GM21529 (cell line): ENCODE results near the gene SF3B5.
"Not testable (repeated sequence)": the region's sequence is repeated elsewhere in the genome, so short reads cannot be mapped to it uniquely, and the experiment has no call there.

Experiments
- ATAC-seq: cut with Tn5 transposase; IDR thresholded peaks from one replicate; pipeline ENCODE4 v1.9.1; 2021; ENCODE audit not compliant: unreplicated experiment

The SF3B5 gene

GRCh38 chr6:144064402-144065212 is 30.8 kb downstream of the SF3B5 start:
- ATAC-seq: peak; percentile 23

- ATAC-seq: peak; percentile 77
These were observed 31.5 kb downstream of the SF3B5 start for GRCh38 chr6:144063744-144064401.

- ATAC-seq: peak; percentile 3
These were observed 32.1 kb downstream of the SF3B5 start for GRCh38 chr6:144063246-144063743.

- ATAC-seq: no peak
These were observed 32.6 kb downstream of the SF3B5 start for GRCh38 chr6:144062786-144063185.

GRCh38 chr6:144059139-144059538 is 36.2 kb downstream of the SF3B5 start:
- ATAC-seq: no peak

- ATAC-seq: peak; percentile 80
These were observed 40.0 kb downstream of the SF3B5 start for GRCh38 chr6:144055121-144055931.

- ATAC-seq: no peak
These were observed 41.8 kb downstream of the SF3B5 start for GRCh38 chr6:144053601-144054000.

- no peak for ATAC-seq
These were observed 42.9 kb downstream of the SF3B5 start for GRCh38 chr6:144052488-144052887.

GRCh38 chr6:144049386-144049785 is 46.0 kb downstream of the SF3B5 start:
- no peak for ATAC-seq

GRCh38 chr6:144047688-144048087 is 47.7 kb downstream of the SF3B5 start:
- no peak for ATAC-seq

- not testable (repeated sequence) for ATAC-seq
These were observed 48.7 kb downstream of the SF3B5 start for GRCh38 chr6:144046672-144047071.

GRCh38 chr6:144044989-144045388 is 50.4 kb downstream of the SF3B5 start:
- ATAC-seq: not testable (repeated sequence)
